Testis (tissue), 2 donors: Measurements from ENCODE around the gene NUP133.

Source experiments
- POLR2A ChIP-seq: fragments of 450-650 bp; IDR thresholded peaks from one replicate; pipeline ENCODE4 v1.6.1; 2017; ENCODE audit warnings: antibody characterized with exemption, mild to moderate bottlenecking, moderate library complexity
- TF ChIP-seq, protein P1 (sequence below), 3 experiments: fragments of 450-650 bp in 2 of 3; fragments of 200-600 bp in 1 of 3; sonication (generic) in 1 of 3; IDR thresholded peaks; one replicate each; pipeline ENCODE4 v1.5.1; 2016 to 2019; ENCODE audit warnings: antibody characterized with exemption in 3 of 3, mild to moderate bottlenecking in 2 of 3, moderate library complexity in 1 of 3

DNA sequence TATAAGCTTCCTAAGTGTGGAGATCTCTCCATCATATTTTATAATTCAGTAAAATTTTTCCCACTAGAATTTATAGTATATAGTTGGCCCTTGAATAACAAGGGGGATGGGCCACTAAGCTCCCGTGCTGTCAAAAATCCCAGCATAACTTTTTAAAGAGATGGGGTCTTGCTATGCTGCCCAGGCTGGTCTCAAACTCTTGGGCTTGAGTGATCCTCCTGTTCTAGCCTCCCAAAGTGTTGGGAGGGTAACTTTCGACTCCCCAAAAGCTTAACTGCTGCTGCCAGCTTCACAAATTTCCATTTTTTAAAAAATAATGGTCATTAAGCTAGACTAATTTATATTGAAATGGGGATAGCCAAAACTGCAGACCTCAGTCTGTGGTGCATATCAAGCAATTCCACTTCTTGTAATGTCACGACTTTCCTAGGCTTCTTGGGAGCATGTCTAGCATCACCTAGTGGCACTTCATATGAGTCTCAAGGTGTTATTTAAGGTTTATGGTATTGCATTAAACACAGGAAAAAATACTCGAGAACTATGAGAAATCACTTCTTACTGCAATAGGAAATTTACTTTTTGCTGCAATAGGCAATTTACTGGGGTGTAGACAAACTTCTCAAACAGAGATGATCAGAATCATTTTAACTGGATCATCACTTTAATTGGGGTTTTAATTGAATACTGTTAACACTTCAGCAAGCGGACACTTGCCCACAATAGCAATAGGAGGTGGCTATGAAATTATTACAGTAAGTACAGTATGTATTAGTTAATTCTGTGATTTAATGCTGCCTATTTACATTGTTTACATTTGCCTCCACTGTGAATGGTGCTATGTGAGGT is 55.0 kb downstream of the NUP133 start:
- TF ChIP-seq, protein P1, sequence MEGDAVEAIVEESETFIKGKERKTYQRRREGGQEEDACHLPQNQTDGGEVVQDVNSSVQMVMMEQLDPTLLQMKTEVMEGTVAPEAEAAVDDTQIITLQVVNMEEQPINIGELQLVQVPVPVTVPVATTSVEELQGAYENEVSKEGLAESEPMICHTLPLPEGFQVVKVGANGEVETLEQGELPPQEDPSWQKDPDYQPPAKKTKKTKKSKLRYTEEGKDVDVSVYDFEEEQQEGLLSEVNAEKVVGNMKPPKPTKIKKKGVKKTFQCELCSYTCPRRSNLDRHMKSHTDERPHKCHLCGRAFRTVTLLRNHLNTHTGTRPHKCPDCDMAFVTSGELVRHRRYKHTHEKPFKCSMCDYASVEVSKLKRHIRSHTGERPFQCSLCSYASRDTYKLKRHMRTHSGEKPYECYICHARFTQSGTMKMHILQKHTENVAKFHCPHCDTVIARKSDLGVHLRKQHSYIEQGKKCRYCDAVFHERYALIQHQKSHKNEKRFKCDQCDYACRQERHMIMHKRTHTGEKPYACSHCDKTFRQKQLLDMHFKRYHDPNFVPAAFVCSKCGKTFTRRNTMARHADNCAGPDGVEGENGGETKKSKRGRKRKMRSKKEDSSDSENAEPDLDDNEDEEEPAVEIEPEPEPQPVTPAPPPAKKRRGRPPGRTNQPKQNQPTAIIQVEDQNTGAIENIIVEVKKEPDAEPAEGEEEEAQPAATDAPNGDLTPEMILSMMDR (IDR thresholded peaks at IDR 0.05): no peak
- TF ChIP-seq POLR2A: no peak
